H1 (cell line): ENCODE measurements around the gene YIPF2. TPM values are rescaled to one million over a fixed set of nuclear protein-coding genes. Genes with fewer than 3 reads are reported as not detected.

Experiments
- ATF3 ChIP-seq: IDR thresholded peaks from 2 replicates; pipeline ENCODE4 v1.6.1; 2011; ENCODE audit warnings: low read depth, mild to moderate bottlenecking, low read length; ENCODE audit not compliant: insufficient read depth
- polyA plus RNA-seq, 7 experiments: library from polyadenylated mRNA; depleted of rRNA in 3 of 7; stranded (reverse) in 5 of 7; unstranded in 2 of 7; fragments of >200 nt in 5 of 7; fragments of 200-250 nt in 2 of 7; gene quantifications; 1 replicate in 5 of 7; 2 replicates in 1 of 7; 4 replicates in 1 of 7; pipeline versions ENCODE4 v1.2.1 to v1.2.3, GENCODE V29; 2011 to 2013; ENCODE audit warnings: missing spikeins in 2 of 7, mixed read lengths in 2 of 7
- total RNA-seq: library from RNA; stranded (reverse); fragmentation: NEBNext Ultra II Directional; extraction: Animal tissue kit (Norgen Biotek cat#: 25700); gene quantifications from 2 replicates; pipeline ENCODE4 v1.2.1, GENCODE V29; 2021

YIPF2 gene
- total and polyA plus RNA-seq, 2 of the 8 experiments (the other 6 are each of a cell fraction or from before 2014, with no cell fraction given), result 48.3 to 112 TPM

- TF ChIP-seq ATF3, result no peak
These were observed 20.5 kb downstream of the YIPF2 start (continued) for GRCh38 chr19:10907925-10908324.
